ENCODE measurements around the gene FECH. TPM values are rescaled to one million over a fixed set of nuclear protein-coding genes. Genes with fewer than 3 reads are reported as not detected.

Gene FECH
- total RNA-seq, 2 donors from 2014 or later, result 34.4 to 39.6 TPM

DNA sequence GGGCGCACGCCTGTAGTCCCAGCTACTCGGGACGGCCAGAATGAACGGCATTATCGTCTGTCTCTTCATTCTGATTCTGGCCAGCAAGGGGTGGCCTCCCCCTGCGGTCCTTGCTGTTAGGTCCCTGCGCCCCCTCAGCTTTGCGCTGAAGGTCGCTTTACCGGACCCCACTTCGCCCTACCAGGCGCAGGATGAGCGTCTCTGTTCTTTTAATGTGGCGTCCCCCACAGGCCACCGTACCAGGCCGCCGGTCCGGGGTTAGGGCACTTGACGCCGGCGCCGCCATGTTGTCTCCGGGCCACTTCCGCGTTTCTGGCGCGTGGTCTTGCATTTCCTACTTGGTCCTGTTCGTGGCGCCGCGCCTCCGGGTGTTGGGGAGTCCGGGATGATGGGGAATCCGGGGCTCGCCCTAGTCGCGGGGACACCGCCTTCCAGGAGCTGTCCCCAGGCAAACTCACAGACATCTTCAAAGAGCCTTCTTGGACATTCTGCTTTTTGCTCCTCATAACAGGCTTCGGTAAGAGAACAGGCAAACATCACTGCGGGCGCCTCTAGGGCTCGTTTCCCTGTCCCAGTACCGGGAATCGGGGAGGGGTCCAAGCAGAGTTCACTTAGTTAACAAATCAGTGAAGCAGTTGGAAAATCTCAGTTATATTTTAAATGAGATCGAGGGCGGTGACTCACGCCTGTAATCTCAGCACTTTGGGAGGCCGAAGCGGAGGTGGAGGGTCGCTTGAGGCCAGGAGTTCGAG lies 43.7 kb upstream of the FECH start:
- H3K9me3 ChIP-seq, result no peaks in the 10 kb centered on the region
- H3K27ac ChIP-seq, result peak overlapping the region; percentile 69 to 74
- peak overlapping the region; percentile 93 for H3K4me3 ChIP-seq
- peaks cover 9 to 14% of the 10 kb centered on the region in 2 donors for H3K4me1 ChIP-seq (ENCODE audit: control insufficient read depth in 1 of 2, low read depth in 2 of 2)
- DNase-seq (ENCODE audit: low spot score) (peak; percentile 94), ATAC-seq (ENCODE audit: insufficient number of reproducible peaks, low FRiP score, low read depth) (peak; percentile 89)
- H3K27me3 ChIP-seq (replicated peaks; ENCODE audit: insufficient read depth), result no peaks in the 10 kb centered on the region
- no peaks in the 10 kb centered on the region for H3K36me3 ChIP-seq
- TF ChIP-seq, protein P1, sequence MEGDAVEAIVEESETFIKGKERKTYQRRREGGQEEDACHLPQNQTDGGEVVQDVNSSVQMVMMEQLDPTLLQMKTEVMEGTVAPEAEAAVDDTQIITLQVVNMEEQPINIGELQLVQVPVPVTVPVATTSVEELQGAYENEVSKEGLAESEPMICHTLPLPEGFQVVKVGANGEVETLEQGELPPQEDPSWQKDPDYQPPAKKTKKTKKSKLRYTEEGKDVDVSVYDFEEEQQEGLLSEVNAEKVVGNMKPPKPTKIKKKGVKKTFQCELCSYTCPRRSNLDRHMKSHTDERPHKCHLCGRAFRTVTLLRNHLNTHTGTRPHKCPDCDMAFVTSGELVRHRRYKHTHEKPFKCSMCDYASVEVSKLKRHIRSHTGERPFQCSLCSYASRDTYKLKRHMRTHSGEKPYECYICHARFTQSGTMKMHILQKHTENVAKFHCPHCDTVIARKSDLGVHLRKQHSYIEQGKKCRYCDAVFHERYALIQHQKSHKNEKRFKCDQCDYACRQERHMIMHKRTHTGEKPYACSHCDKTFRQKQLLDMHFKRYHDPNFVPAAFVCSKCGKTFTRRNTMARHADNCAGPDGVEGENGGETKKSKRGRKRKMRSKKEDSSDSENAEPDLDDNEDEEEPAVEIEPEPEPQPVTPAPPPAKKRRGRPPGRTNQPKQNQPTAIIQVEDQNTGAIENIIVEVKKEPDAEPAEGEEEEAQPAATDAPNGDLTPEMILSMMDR (IDR thresholded peaks at IDR 0.05), result peak; percentile 72

DNA sequence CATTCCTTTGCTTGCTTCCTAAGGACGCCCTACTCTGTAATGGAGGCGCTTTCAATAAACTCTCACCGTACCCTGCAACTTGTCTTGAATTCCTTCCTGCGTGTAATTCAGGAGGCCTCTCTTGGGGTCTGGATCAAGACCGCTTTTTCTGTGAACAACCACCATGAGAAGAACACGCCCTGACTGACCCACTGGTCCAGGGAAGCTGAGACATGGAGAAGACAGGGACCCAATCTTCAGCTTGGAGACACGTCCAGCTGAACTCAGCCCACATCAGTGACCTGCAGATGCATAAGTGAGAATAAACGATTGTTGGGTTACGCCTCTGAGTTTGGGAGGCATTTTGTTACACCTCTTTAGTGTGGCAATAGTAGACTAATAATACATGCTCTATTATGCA lies 42.9 kb upstream of the FECH start:
- DNase-seq (ENCODE audit: low spot score) (no peak), ATAC-seq (ENCODE audit: insufficient number of reproducible peaks, low FRiP score, low read depth) (no peak)
- Histone ChIP-seq H3K4me3 (peak overlapping the region; percentile 93), H3K36me3 (no peaks in the 10 kb centered on the region), H3K9me3 (no peaks in the 10 kb centered on the region), H3K4me1 (ENCODE audit: control insufficient read depth in 1 of 2, low read depth in 2 of 2) (peaks cover 9 to 14% of the 10 kb centered on the region in 2 donors), H3K27me3 (replicated peaks; ENCODE audit: insufficient read depth) (no peaks in the 10 kb centered on the region), H3K27ac (peak overlapping the region in 1 of 2 donors; percentile 74)
- TF ChIP-seq, protein P1 (IDR thresholded peaks at IDR 0.05), result no peak

DNA sequence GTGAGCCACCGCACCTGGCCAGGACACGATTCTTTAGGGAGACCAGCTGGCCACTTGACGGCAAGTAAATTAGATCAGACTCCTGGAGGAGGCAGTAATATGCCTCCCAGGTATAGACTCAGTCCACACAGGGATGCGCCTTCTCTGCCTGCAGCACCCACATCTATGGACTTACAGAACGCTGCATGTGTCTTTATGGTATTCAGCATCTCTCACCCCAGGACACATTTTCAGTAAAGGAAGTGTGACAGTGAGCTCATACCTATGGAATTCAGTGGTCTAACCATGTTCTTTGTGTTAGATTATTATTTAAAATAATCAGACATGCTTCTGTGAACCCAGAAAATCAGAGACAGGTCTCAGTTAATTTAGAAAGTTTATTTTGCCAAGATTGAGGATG lies 41.0 kb upstream of the FECH start:
- Histone ChIP-seq H3K36me3 (no peaks in the 10 kb centered on the region), H3K4me1 (ENCODE audit: control insufficient read depth in 1 of 2, low read depth in 2 of 2) (peaks cover 9 to 17% of the 10 kb centered on the region in 2 donors), H3K27me3 (replicated peaks; ENCODE audit: insufficient read depth) (no peaks in the 10 kb centered on the region), H3K27ac (no peak overlapping the region), H3K4me3 (no peak overlapping the region), H3K9me3 (no peaks in the 10 kb centered on the region)
- ATAC-seq (ENCODE audit: insufficient number of reproducible peaks, low FRiP score, low read depth), result no peak
- no peak for DNase-seq (ENCODE audit: low spot score)
- TF ChIP-seq, protein P1 (IDR thresholded peaks at IDR 0.05), result no peak

GRCh38 chr18:57624988-57625387 lies 38.5 kb upstream of the FECH start:
- Histone ChIP-seq H3K27me3 (replicated peaks; ENCODE audit: insufficient read depth) (no peaks in the 10 kb centered on the region), H3K36me3 (no peaks in the 10 kb centered on the region), H3K4me1 (ENCODE audit: control insufficient read depth in 1 of 2, low read depth in 2 of 2) (peaks cover 0 to 14% of the 10 kb centered on the region in 2 donors), H3K4me3 (no peak overlapping the region), H3K27ac (no peak overlapping the region), H3K9me3 (no peaks in the 10 kb centered on the region)
- TF ChIP-seq, protein P1 (IDR thresholded peaks at IDR 0.05), result no peak
- no peak for ATAC-seq (ENCODE audit: insufficient number of reproducible peaks, low FRiP score, low read depth)
- DNase-seq (ENCODE audit: low spot score), result no peak

GRCh38 chr18:57621246-57621604 lies 34.7 kb upstream of the FECH start:
- H3K4me1 ChIP-seq (ENCODE audit: control insufficient read depth in 1 of 2, low read depth in 2 of 2), result peaks cover 0 to 19% of the 10 kb centered on the region in 2 donors
- H3K27ac ChIP-seq, result peak overlapping the region; percentile 80 to 84
- DNase-seq (ENCODE audit: low spot score) (no peak), ATAC-seq (ENCODE audit: insufficient number of reproducible peaks, low FRiP score, low read depth) (no peak)
- TF ChIP-seq, protein P1 (IDR thresholded peaks at IDR 0.05), result no peak
- no peaks in the 10 kb centered on the region for H3K9me3 ChIP-seq
- peak overlapping the region; percentile 80 for H3K4me3 ChIP-seq
- H3K27me3 ChIP-seq (replicated peaks; ENCODE audit: insufficient read depth), result no peaks in the 10 kb centered on the region
- H3K36me3 ChIP-seq, result no peaks in the 10 kb centered on the region
